Activated naive CD4-positive, alpha-beta T cell treated with anti-CD3 and anti-CD28 coated beads, Interleukin-2, amount 50 U/mL, for 24 hours (primary cell): ENCODE results near the gene OGDH.
"Not testable (repeated sequence)": the region's sequence is repeated elsewhere in the genome, so short reads cannot be mapped to it uniquely, and the experiment has no call there.

ENCODE experiments used
- H3K27ac Mint-ChIP-seq: one replicate; pipeline ENCODE4 v1.8.0; 2021; ENCODE audit warnings: mild to moderate bottlenecking, mixed read lengths
- H3K27me3 Mint-ChIP-seq: one replicate; pipeline ENCODE4 v1.8.0; 2021; ENCODE audit warnings: mixed read lengths
- H3K36me3 Mint-ChIP-seq: one replicate; pipeline ENCODE4 v1.8.0; 2021; ENCODE audit warnings: mixed read lengths
- H3K4me1 Mint-ChIP-seq: one replicate; pipeline ENCODE4 v1.8.0; 2021; ENCODE audit warnings: mixed read lengths
- H3K4me3 Mint-ChIP-seq: one replicate; pipeline ENCODE4 v1.8.0; 2021; ENCODE audit warnings: mild to moderate bottlenecking, mixed read lengths
- H3K9me3 Mint-ChIP-seq: one replicate; pipeline ENCODE4 v1.8.0; 2021; ENCODE audit warnings: mixed read lengths

OGDH gene

GRCh38 chr7:44694326-44694725 lies 87.9 kb downstream of the OGDH start:
- peaks cover 20% of the 10 kb centered on the region for H3K36me3 Mint-ChIP-seq
- H3K27me3 Mint-ChIP-seq = no peaks in the 10 kb centered on the region

GRCh38 chr7:44694766-44695165 lies 88.3 kb downstream of the OGDH start:
- H3K36me3 Mint-ChIP-seq = peaks cover 20% of the 10 kb centered on the region
- H3K27ac Mint-ChIP-seq = no peak overlapping the region
- H3K4me3 Mint-ChIP-seq = no peak overlapping the region
- no peaks in the 10 kb centered on the region for H3K27me3 Mint-ChIP-seq
- H3K9me3 Mint-ChIP-seq = no peaks in the 10 kb centered on the region
- peaks cover 3% of the 10 kb centered on the region for H3K4me1 Mint-ChIP-seq

More at GRCh38 chr7:44694326-44694725, 87.9 kb downstream of the OGDH start:
- Mint-ChIP-seq H3K4me3 (no peak overlapping the region), H3K9me3 (no peaks in the 10 kb centered on the region), H3K4me1 (peaks cover 7% of the 10 kb centered on the region), H3K27ac (no peak overlapping the region)

- H3K27ac Mint-ChIP-seq = no peak overlapping the region
- H3K36me3 Mint-ChIP-seq = peaks cover 20% of the 10 kb centered on the region
Observed at GRCh38 chr7:44695756-44696155, 89.3 kb downstream of the OGDH start.

DNA sequence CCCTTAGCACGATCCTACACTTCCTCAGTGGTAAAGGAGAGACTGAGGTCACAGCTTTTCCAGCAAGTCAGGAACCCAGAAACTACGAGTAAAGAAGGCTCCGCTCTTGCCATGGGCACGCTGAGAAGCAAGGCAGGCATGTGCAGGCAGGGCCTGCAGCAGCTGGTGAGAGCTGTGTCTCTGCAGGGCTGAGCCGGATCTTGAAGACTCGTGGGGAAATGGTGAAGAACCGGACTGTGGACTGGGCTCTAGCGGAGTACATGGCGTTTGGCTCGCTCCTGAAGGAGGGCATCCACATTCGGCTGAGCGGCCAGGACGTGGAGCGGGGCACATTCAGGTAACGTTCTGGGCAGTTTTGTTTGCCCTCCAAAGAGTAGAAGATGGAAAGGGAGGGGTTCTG lies 90.3 kb downstream of the OGDH start:
- Mint-ChIP-seq H3K9me3 (no peaks in the 10 kb centered on the region), H3K4me1 (no peaks in the 10 kb centered on the region), H3K36me3 (peaks cover 20% of the 10 kb centered on the region), H3K27ac (no peak overlapping the region), H3K27me3 (no peaks in the 10 kb centered on the region), H3K4me3 (no peak overlapping the region)

More at GRCh38 chr7:44695756-44696155, 89.3 kb downstream of the OGDH start:
- Mint-ChIP-seq H3K27me3 (no peaks in the 10 kb centered on the region), H3K9me3 (no peaks in the 10 kb centered on the region), H3K4me1 (no peaks in the 10 kb centered on the region), H3K4me3 (no peak overlapping the region)

GRCh38 chr7:44697136-44698045 lies 91.0 kb downstream of the OGDH start:
- no peaks in the 10 kb centered on the region for H3K27me3 Mint-ChIP-seq
- no peaks in the 10 kb centered on the region for H3K9me3 Mint-ChIP-seq
- no peaks in the 10 kb centered on the region for H3K4me1 Mint-ChIP-seq
- H3K4me3 Mint-ChIP-seq = no peak overlapping the region
- no peak overlapping the region for H3K27ac Mint-ChIP-seq
- H3K36me3 Mint-ChIP-seq = peaks cover 20% of the 10 kb centered on the region

DNA sequence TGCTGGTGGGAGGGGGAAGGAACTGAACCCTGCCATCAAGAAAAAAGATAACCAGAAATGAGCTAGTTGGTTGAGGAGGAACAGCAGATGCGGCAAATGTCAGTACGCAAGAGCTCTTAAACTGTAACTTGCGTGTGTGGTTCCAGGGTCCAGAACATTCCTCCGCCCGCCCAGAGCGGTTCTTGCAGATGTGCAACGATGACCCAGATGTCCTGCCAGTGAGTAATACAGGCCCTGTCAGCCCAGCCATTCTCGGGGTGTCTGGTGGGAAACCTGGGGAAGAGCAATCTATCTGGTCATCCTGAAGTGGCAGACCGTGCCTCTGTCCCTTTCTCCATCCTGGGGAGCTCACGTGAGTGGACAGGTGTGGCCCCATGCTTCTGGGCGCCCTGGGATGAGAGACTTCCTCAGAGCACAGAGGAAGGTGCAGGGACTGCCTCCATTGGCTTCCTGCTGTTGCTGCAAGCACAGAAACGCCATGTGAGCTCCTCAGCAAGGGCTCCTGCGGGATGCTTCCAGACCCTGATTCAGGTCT lies 91.7 kb downstream of the OGDH start:
- Mint-ChIP-seq H3K27me3 (no peaks in the 10 kb centered on the region), H3K27ac (no peak overlapping the region), H3K4me3 (no peak overlapping the region), H3K36me3 (peaks cover 22% of the 10 kb centered on the region), H3K9me3 (no peaks in the 10 kb centered on the region), H3K4me1 (no peaks in the 10 kb centered on the region)

DNA sequence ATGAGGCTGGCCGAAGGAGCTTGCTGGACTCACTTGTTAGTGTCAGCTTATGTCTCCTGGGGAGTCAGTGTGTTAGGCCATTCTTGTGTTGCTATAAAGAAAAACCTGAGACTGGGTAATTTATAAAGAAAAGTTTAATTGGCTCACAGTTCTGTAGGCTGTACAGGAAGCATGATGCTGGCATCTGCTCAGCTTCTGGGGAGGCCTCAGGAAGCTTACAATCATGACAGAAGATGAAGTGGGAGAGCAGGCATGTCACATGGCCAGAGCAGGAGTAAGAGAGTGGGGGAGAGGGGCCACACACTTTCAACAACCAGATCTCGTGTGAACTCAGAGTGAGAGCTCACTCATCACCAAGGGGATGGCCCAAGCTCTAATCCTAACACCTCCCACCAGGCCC lies 93.2 kb downstream of the OGDH start:
- H3K27ac Mint-ChIP-seq, H3K9me3 Mint-ChIP-seq, H3K27me3 Mint-ChIP-seq, H3K4me1 Mint-ChIP-seq, H3K4me3 Mint-ChIP-seq: not testable (repeated sequence)
- H3K36me3 Mint-ChIP-seq = peaks cover 22% of the 10 kb centered on the region

DNA sequence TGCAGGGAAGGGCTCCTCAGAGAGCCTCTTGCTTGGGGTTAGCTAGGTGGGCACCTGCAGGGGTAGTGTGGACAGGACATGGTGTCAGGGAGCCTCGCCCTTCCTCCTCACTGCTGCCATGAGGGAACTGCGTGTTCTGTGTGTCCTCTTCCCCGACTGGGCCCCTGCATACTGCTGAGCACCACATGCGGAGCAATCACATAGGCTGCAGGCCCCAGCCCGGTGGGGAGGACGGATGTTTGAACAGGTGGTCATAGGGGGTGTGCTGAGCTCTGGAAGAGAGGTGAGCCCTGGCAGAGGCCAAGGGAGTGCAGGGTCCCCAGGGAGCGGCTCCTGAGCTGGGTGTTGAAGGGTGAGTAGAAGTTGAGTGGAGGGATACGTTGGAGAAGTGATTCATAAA lies 93.9 kb downstream of the OGDH start:
- Mint-ChIP-seq H3K27ac (no peak overlapping the region), H3K9me3 (no peaks in the 10 kb centered on the region), H3K36me3 (peaks cover 20% of the 10 kb centered on the region), H3K27me3 (no peaks in the 10 kb centered on the region), H3K4me3 (no peak overlapping the region), H3K4me1 (no peaks in the 10 kb centered on the region)

- H3K9me3 Mint-ChIP-seq, H3K27me3 Mint-ChIP-seq, H3K4me3 Mint-ChIP-seq, H3K4me1 Mint-ChIP-seq, H3K27ac Mint-ChIP-seq: not testable (repeated sequence)
- H3K36me3 Mint-ChIP-seq = peaks cover 18% of the 10 kb centered on the region
Observed at GRCh38 chr7:44703391-44703790, 97.0 kb downstream of the OGDH start.

- Mint-ChIP-seq H3K27me3 (no peaks in the 10 kb centered on the region), H3K36me3 (peaks cover 18% of the 10 kb centered on the region), H3K27ac (no peak overlapping the region), H3K9me3 (no peaks in the 10 kb centered on the region), H3K4me1 (no peaks in the 10 kb centered on the region), H3K4me3 (no peak overlapping the region)
Observed at GRCh38 chr7:44703921-44704320, 97.5 kb downstream of the OGDH start.

GRCh38 chr7:44705434-44705833 lies 99.0 kb downstream of the OGDH start:
- peaks cover 14% of the 10 kb centered on the region for H3K36me3 Mint-ChIP-seq
- H3K27ac Mint-ChIP-seq = peak overlapping the region; percentile 35
- H3K9me3 Mint-ChIP-seq = no peaks in the 10 kb centered on the region
- H3K4me3 Mint-ChIP-seq = no peak overlapping the region
- no peaks in the 10 kb centered on the region for H3K4me1 Mint-ChIP-seq
- H3K27me3 Mint-ChIP-seq = no peaks in the 10 kb centered on the region

- Mint-ChIP-seq H3K4me1 (peaks cover 2% of the 10 kb centered on the region), H3K4me3 (no peak overlapping the region), H3K27ac (no peak overlapping the region), H3K9me3 (no peaks in the 10 kb centered on the region), H3K36me3 (peaks cover 14% of the 10 kb centered on the region), H3K27me3 (no peaks in the 10 kb centered on the region)
Observed at GRCh38 chr7:44706788-44707557, 100.5 kb downstream of the OGDH start.

DNA sequence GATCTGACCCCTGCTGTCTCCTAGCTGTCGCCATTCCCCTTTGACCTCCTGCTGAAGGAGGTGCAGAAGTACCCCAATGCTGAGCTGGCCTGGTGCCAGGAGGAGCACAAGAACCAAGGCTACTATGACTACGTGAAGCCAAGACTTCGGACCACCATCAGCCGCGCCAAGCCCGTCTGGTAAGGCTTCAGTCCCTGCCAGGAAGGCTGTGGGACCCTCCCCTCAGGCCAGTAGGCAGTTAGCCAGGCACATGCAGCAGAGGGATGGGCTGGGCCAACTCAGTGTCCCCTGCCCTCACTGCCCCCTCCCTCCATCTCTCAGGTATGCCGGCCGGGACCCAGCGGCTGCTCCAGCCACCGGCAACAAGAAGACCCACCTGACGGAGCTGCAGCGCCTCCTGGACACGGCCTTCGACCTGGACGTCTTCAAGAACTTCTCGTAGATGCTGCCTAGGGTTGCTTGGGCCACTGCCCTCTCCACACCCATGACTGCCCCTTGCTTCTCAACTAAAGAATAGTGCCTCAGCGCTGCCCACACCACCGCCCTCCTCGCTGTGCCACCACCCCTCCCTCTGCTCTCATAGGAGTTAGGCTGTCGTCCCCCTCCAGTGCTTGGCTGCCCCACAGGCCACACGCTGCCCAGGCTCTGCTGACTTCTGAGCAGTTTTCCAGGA lies 101.3 kb downstream of the OGDH start:
- Mint-ChIP-seq H3K9me3 (no peaks in the 10 kb centered on the region), H3K27me3 (no peaks in the 10 kb centered on the region), H3K27ac (no peak overlapping the region), H3K36me3 (peaks cover 14% of the 10 kb centered on the region), H3K4me3 (no peak overlapping the region), H3K4me1 (peaks cover 5% of the 10 kb centered on the region)

DNA sequence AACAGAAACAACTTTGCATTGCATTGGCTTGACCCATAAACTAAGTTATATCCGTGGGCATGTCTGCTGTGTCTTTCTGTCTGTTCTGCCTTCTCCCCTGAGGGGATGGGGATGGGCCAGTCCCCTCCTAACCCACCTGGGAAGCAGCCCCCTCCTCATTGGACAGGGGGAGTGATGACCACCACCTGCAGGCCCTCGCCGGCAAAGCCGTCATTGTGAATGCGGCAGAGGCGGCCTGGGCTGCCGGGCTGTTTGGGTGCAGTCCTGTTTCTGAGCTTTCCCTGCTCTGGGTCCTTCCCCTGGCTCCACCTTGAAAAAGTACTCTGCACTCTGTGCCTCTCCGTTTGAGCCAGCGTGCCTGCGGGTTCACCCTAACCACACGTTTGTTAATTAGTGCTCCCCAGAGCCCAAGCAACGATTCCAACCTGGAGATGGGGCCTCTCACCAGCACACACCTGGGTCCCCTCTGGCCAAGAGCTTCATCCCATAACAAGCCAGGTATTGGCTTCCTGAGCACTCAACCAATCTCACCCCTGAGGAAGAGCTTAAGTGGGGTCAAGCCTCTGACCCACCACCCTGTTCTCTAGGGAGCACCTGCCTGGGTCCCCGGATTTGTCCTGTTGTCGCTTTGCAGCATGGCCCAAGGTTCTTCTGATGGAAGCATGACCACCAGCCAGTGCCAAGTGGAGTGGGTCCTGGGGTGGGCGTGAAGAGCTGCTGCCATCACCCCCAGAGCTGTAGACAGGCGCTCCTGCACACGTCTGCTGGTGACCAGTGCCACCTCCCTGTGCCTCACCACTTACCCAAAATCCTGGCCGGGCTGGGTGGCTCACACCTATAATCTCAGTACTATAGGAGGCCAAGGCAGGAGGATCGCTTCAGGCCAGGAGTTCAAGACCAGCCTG lies 102.8 kb downstream of the OGDH start:
- Mint-ChIP-seq H3K9me3 (no peaks in the 10 kb centered on the region), H3K4me1 (peaks cover 5% of the 10 kb centered on the region), H3K36me3 (peaks cover 8% of the 10 kb centered on the region), H3K27ac (no peak overlapping the region), H3K27me3 (no peaks in the 10 kb centered on the region), H3K4me3 (no peak overlapping the region)
